Measurements from ENCODE around the gene NEXN.

NEXN gene

DNA sequence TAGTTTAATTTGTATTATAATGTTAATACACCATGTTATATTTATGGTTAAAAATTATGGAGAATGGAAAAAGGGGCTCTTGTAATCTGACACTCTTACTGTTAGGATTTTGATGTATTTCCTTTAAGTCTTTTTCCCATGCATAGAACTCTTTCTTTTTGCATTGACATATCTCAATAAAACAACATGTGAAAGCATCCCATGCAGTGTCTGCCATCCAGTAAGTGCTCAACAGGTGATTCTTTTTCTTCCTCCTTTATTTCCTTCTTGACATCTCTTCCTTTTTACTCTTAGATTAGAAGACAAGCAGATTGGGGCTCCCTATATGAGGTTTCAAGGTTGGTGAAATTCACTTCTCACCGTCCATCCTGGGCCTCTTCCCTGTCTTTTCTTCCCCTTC lies 2.8 kb downstream of the NEXN start:
- TF ChIP-seq OSR1 (CRISPR knock-in tag; IDR thresholded peaks at IDR 0.05) (no peak), ARNTL (CRISPR knock-in tag; IDR thresholded peaks at IDR 0.05; ENCODE audit: borderline replicate concordance, low read depth) (no peak), BACH2 (CRISPR knock-in tag; IDR thresholded peaks at IDR 0.05; ENCODE audit: borderline replicate concordance) (no peak), POU6F1 (CRISPR knock-in tag; IDR thresholded peaks at IDR 0.05; ENCODE audit: borderline replicate concordance, low read depth) (no peak), ZFP30 (CRISPR knock-in tag; IDR thresholded peaks at IDR 0.05) (peak; percentile 50; the same call in 1 of the 2 replicates), TOX (CRISPR knock-in tag; IDR thresholded peaks at IDR 0.05; ENCODE audit: borderline replicate concordance) (no peak)
- TF ChIP-seq, protein P1, sequence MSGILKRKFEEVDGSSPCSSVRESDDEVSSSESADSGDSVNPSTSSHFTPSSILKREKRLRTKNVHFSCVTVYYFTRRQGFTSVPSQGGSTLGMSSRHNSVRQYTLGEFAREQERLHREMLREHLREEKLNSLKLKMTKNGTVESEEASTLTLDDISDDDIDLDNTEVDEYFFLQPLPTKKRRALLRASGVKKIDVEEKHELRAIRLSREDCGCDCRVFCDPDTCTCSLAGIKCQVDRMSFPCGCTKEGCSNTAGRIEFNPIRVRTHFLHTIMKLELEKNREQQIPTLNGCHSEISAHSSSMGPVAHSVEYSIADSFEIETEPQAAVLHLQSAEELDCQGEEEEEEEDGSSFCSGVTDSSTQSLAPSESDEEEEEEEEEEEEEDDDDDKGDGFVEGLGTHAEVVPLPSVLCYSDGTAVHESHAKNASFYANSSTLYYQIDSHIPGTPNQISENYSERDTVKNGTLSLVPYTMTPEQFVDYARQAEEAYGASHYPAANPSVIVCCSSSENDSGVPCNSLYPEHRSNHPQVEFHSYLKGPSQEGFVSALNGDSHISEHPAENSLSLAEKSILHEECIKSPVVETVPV (CRISPR knock-in tag; IDR thresholded peaks at IDR 0.05): no peak

DNA sequence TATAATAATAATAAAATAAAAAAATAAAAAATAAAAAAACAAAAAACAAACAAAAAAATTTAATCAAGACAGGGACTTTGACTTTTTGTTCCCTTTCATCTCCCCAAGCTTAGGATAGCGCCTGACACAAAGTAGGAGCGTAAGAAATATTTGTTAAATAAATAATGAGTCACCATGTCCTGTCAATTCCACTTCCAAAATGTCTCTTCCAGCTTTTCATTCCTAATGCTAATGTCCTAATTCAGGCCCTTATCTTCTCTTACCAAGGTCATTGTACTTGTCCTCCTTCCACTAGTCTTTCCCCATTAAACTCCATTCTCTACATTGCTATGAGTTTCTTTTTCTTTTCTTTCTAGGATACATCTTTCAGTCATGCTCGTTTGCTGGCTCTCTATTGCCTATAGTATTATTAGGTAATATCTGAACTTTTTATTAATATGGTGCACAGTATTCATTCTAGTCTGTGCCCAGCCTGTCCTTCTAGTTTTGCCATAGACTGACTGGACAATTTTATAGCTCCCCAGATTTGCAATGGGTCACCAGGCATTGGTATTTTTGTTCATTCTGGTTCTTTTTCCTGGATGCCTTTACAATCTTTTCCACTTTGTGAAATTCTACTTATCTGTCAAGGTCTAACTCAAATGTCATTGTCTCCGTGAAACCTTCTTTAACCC lies 11.4 kb downstream of the NEXN start:
- no peak for ATAC-seq
- TF ChIP-seq TOX (CRISPR knock-in tag; IDR thresholded peaks at IDR 0.05; ENCODE audit: borderline replicate concordance): no peak
- no peak for TF ChIP-seq TCF4 (CRISPR knock-in tag; IDR thresholded peaks at IDR 0.05; ENCODE audit: borderline replicate concordance)
- TF ChIP-seq ZC3H10 (CRISPR knock-in tag; IDR thresholded peaks at IDR 0.05): no peak
- no peak for TF ChIP-seq ZNF565 (CRISPR knock-in tag; conservative IDR thresholded peaks at IDR 0.05; ENCODE audit: low read depth)
- no peak for TF ChIP-seq GLIS3 (CRISPR knock-in tag; IDR thresholded peaks at IDR 0.05)

More for the DNA sequence above, 2.8 kb downstream of the NEXN start:
- ATAC-seq: no peak

GRCh38 chr1:77900687-77901293 lies 12.4 kb downstream of the NEXN start:
- TF ChIP-seq, protein P2, sequence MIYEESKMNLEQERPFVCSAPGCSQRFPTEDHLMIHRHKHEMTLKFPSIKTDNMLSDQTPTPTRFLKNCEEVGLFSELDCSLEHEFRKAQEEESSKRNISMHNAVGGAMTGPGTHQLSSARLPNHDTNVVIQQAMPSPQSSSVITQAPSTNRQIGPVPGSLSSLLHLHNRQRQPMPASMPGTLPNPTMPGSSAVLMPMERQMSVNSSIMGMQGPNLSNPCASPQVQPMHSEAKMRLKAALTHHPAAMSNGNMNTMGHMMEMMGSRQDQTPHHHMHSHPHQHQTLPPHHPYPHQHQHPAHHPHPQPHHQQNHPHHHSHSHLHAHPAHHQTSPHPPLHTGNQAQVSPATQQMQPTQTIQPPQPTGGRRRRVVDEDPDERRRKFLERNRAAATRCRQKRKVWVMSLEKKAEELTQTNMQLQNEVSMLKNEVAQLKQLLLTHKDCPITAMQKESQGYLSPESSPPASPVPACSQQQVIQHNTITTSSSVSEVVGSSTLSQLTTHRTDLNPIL (CRISPR knock-in tag; IDR thresholded peaks at IDR 0.05; ENCODE audit: low read depth): no peak
- TF ChIP-seq ZNF565 (CRISPR knock-in tag; conservative IDR thresholded peaks at IDR 0.05; ENCODE audit: low read depth) (no peak), ISL1 (CRISPR knock-in tag; IDR thresholded peaks at IDR 0.05) (no peak), ZNF8 (CRISPR knock-in tag; IDR thresholded peaks at IDR 0.05) (no peak), OSR1 (CRISPR knock-in tag; IDR thresholded peaks at IDR 0.05) (no peak), ZFP3 (CRISPR knock-in tag; IDR thresholded peaks at IDR 0.05) (no peak), ARNTL (CRISPR knock-in tag; IDR thresholded peaks at IDR 0.05; ENCODE audit: borderline replicate concordance, low read depth) (no peak), TOX (CRISPR knock-in tag; IDR thresholded peaks at IDR 0.05; ENCODE audit: borderline replicate concordance) (no peak), GLIS3 (CRISPR knock-in tag; IDR thresholded peaks at IDR 0.05) (no peak), RARB (CRISPR knock-in tag; IDR thresholded peaks at IDR 0.05) (no peak), TCF4 (CRISPR knock-in tag; IDR thresholded peaks at IDR 0.05; ENCODE audit: borderline replicate concordance) (no peak), ZC3H10 (CRISPR knock-in tag; IDR thresholded peaks at IDR 0.05) (no peak), POU6F1 (CRISPR knock-in tag; IDR thresholded peaks at IDR 0.05; ENCODE audit: borderline replicate concordance, low read depth) (no peak), ZFP30 (CRISPR knock-in tag; IDR thresholded peaks at IDR 0.05) (no peak)
- TF ChIP-seq, protein P3, sequence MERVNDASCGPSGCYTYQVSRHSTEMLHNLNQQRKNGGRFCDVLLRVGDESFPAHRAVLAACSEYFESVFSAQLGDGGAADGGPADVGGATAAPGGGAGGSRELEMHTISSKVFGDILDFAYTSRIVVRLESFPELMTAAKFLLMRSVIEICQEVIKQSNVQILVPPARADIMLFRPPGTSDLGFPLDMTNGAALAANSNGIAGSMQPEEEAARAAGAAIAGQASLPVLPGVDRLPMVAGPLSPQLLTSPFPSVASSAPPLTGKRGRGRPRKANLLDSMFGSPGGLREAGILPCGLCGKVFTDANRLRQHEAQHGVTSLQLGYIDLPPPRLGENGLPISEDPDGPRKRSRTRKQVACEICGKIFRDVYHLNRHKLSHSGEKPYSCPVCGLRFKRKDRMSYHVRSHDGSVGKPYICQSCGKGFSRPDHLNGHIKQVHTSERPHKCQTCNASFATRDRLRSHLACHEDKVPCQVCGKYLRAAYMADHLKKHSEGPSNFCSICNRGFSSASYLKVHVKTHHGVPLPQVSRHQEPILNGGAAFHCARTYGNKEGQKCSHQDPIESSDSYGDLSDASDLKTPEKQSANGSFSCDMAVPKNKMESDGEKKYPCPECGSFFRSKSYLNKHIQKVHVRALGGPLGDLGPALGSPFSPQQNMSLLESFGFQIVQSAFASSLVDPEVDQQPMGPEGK (CRISPR knock-in tag; IDR thresholded peaks at IDR 0.05; ENCODE audit: borderline replicate concordance): no peak
- ATAC-seq: peak; percentile 96

- no peak for ATAC-seq
Measured at GRCh38 chr1:77905603-77906002, 17.2 kb downstream of the NEXN start.

More at GRCh38 chr1:77905603-77906002, 17.2 kb downstream of the NEXN start:
- TF ChIP-seq TOX (CRISPR knock-in tag; IDR thresholded peaks at IDR 0.05; ENCODE audit: borderline replicate concordance): no peak
- peak; percentile 95 for TF ChIP-seq ZFP3 (CRISPR knock-in tag; IDR thresholded peaks at IDR 0.05)

All from SK-N-SH treated with all-trans-retinoic acid at 6 μM for 48 hours (cell line).